ENCODE results near the gene ATG2B.

GRCh38 chr14:96269359-96269710, 93.8 kb downstream of the ATG2B start:
- no peak for TF ChIP-seq CTCF (IDR thresholded peaks at IDR 0.05)
- TF ChIP-seq POLR2AphosphoS5 (IDR thresholded peaks at IDR 0.05) = no peak
- TF ChIP-seq EP300 (IDR thresholded peaks at IDR 0.05) = no peak
- no peak for TF ChIP-seq POLR2A (IDR thresholded peaks at IDR 0.05)
